ENCODE measurements around the gene SURF1.

DNA sequence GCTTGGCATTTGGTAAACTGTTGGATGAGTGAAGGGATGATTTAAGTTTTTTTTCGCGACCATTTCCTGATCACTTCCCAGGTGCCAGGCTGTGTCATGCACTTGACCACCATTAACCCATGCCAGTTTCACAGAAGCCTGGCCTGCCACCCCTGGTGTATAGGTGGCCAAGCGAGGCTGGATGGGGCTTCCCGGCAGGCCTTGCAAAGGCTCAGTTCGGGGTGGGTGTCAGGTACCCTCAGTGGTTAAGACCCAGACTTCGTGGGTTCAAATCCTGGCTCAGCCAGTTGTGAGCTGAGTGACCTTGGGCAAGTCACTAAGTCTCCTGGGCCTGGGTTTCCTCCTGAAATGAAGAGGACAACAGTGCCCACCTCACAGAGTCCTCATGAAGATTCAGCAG, 10.7 kb downstream of the SURF1 start:
- TF ChIP-seq CTCF (IDR thresholded peaks at IDR 0.05) = no peak
- TF ChIP-seq POLR2A (IDR thresholded peaks at IDR 0.05) = no peak
